H7 (cell line): Measurements from ENCODE around the gene NPTXR. TPM values are rescaled to one million over a fixed set of nuclear protein-coding genes. Genes with fewer than 3 reads are reported as not detected.

Experiments
- DNase-seq: peaks from one replicate; pipeline ENCODE4 v3.0.0; 2012
- H3K27me3 ChIP-seq: 2 replicates; pipeline ENCODE4 v1.6.0; 2011; ENCODE audit warnings: mild to moderate bottlenecking, low read length; ENCODE audit not compliant: control insufficient read depth, insufficient read depth
- H3K36me3 ChIP-seq: replicated peaks from 2 replicates; pipeline ENCODE4 v1.5.1; 2011; ENCODE audit warnings: low read length; ENCODE audit not compliant: control insufficient read depth, insufficient read depth
- H3K4me3 ChIP-seq: 2 replicates; pipeline ENCODE4 v1.5.1; 2011; ENCODE audit warnings: low read depth, mild to moderate bottlenecking, control low read depth, low read length, moderate library complexity; ENCODE audit not compliant: insufficient read depth
- total RNA-seq: library from RNA; depleted of rRNA; stranded (reverse); fragments of >200 nt; shearing (Covaris generic); gene quantifications from 2 replicates; pipeline ENCODE4 v1.2.3, GENCODE V29; 2014

Gene NPTXR
- total RNA-seq, 1 experiment from 2014 or later: 3.7 TPM

DNA sequence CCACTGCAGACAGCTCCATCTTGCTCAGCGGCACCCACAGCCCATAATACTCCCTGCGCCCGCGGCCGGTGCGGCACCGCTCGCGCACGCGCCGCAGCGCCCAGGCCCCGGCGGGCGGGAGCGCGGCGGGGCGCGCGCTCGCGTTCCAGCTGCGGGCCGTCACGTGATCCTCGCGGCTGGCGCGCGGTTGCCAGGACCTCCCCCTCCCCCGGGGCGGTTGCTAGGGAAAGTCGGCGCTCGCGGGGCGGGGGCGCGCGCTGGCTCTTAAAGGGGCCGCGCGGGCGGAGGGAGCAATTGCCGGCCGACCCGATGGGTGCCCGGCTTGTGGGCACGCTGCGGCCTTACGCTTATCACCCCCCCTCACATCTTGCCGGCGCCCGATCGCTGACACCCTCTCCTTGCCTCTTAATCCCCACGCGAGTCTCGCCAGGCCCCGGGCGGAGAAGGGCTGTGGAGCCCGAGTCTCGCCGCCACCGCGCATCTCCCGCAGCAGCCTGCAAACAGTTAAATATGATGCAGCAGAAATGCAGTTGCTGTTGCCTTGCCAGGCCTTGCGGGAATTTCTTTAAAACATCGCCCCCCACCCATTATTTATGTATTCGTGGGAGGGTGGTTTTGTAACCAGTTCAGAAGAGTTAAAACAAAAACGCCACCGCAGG is 28.5 kb upstream of the NPTXR start, which contains the start of gene CBX6:
CBX6 (minus strand) TSS at position 45 of the 659 bp plus-strand sequence; CDS start at position 19, 26 bp downstream.
- H3K27me3 ChIP-seq: no peaks in the 10 kb centered on the region
- DNase-seq: peak; percentile 99
- H3K36me3 ChIP-seq: peaks cover 15% of the 10 kb centered on the region
- H3K4me3 ChIP-seq: peak within 1 kb of the TSS; percentile 81

DNA sequence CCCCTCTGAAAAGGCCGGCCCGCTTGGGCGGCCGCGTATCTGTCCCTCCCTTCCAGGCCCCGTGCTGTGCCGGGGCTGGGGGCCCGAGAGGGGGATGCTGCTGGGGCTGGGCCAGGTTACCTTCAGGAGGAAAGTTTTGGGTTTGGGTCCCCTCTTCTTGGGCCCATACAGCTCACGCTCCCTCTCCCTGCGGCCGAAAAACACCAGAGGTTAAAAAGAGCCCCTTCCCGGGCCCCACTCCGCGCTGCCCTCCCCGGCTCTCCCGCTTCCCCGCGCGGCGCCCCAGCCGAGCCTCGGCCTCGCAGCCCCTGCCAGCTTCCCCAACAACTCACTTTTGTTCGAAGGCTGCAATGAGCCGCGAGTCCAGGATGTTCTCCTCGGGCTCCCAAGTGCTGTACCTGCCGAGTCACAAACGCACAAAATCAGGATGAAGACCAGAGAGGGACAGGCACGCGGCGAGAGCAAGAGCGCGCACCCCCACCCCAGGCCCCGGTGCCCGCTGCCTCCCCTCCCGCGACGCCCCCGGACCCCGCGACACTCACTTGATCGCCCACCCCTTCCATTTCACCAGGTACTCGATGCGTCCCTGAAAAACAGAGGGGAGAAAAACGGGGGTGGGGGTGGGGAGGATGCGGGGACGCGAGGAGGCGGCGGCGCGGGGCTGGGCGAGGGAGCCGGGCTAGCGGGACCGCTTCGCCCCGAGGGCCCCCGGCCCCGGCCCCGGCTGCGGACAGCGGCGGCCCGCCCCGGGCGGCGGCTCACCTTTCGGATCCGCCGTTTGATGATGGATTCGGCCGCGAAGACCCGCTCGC is 27.7 kb upstream of the NPTXR start:
- Histone ChIP-seq H3K4me3 (peak overlapping the region; percentile 81), H3K36me3 (peaks cover 15% of the 10 kb centered on the region), H3K27me3 (no peaks in the 10 kb centered on the region)
- DNase-seq: peak; percentile 81

DNA sequence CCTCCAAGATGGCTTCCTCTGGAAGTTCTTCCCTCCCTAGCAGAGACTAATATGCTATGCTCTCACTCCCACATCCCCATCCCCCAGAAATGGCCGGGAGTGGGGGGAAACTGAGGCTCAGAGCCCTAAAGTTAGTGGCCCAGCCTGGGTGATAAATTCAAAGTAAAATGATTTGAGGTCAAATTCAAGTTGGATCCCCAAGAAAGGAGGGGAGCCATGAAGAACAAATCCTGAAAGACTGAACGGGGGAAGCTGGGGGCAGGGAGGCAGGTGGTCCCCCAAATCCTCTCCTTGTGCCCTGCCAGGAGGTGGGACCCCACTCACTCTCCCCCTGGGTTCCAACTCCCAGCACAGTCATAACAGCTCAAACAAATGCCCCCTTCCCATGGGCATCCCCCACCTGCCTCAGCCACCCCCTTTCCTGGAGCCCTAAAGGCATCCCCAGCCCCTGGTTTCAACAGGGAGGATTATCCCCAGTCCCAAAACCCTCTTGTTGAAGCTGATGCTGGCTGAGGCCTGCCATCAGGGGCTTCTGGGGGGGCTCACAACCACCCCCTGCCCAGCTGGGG is 27.0 kb upstream of the NPTXR start:
- H3K36me3 ChIP-seq: peaks cover 15% of the 10 kb centered on the region
- H3K4me3 ChIP-seq: peak overlapping the region; percentile 81
- DNase-seq: no peak
- H3K27me3 ChIP-seq: no peaks in the 10 kb centered on the region

DNA sequence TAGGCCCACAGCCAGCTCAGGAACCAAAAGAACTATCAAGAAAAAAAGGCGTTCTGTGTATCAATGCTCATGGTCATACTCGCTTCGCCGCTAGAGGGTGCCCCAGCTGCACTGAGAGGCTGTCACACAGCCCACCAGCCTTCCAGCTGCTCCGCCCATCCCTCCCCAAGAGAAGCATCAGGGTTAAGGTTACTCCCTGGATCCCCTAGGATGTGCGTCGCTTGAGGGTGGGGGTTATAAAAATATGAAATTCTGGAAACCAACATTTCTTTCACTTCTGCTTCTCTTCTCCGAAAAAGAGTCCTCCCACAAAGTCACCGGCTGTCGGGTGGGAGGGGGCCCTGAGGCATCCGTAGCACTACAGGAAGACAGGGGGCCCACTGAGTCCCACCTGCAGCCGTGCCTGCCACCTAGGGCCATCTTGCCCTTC is 26.5 kb upstream of the NPTXR start:
- peak; percentile 90 for DNase-seq
- no peak overlapping the region for H3K4me3 ChIP-seq
- no peaks in the 10 kb centered on the region for H3K27me3 ChIP-seq
- H3K36me3 ChIP-seq: peaks cover 16% of the 10 kb centered on the region

DNA sequence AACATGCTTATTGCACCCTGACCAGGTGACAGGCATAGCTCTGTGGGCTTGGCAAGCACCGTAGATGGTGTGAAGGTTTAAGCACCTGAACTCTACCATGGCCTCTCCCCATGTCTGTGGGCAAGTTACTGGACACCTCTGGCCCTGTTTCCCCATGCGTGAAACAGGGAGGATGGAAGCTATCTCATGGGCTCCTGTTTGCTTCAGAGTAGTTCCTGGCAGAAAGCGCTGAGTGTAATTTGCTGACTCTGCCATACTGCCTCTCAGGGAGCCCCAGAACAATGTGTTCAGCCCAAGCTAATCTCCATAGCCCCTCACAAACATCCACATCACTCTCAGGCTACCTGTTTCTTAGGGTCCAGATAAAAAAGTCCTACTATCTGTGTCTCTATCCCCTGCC is 25.8 kb upstream of the NPTXR start:
- no peaks in the 10 kb centered on the region for H3K27me3 ChIP-seq
- H3K36me3 ChIP-seq: peaks cover 16% of the 10 kb centered on the region
- DNase-seq: no peak

DNA sequence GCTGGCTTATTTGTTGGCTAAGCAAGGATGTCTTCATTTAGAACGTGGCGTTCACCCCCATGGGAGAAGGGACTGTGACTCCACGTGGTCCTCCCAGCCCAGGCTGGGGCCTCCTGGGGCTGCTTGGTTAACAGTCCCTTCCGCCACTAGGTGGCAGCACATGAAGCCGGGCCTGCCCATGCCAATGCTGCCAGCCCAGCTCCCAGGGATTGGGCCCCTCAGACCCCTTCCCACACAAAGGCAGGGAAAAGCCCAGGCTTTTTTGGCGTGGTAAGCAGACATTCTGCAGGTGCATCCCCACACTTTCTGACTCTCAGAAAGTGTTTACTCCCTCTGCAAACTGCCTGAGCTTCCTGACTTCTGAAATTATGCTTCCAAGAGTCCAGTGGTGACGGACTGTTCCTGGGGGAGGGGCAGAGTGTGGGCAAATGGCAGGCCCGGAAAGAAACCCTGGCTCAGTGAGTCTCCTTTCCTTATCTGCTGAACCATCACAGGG is 25.1 kb upstream of the NPTXR start:
- DNase-seq: peak; percentile 93
- no peaks in the 10 kb centered on the region for H3K27me3 ChIP-seq
- peaks cover 16% of the 10 kb centered on the region for H3K36me3 ChIP-seq
- H3K4me3 ChIP-seq: no peak overlapping the region

More for the DNA sequence above, 25.8 kb upstream of the NPTXR start:
- H3K4me3 ChIP-seq: no peak overlapping the region

DNA sequence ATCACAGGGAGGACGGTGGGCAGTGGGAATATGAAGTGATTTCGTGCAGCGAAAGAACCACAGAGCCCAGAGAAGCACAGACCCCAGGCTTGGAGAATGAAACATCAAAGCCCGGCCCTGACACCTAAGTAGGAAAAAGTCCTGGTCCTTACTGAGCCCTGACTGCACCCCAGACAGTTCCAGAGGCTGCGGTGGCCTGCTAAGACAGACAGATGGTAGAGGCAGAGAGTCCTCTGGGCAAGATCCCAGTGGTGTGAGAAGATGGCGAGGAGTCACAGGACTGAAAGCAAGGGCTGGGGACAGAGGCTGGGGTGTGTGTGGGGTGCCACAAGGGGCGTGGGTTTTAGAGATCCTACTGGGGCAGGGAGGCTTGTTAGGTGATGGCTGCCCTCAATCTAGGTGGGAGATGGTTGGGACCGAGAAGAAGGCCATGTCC is 24.5 kb upstream of the NPTXR start:
- peaks cover 16% of the 10 kb centered on the region for H3K36me3 ChIP-seq

DNA sequence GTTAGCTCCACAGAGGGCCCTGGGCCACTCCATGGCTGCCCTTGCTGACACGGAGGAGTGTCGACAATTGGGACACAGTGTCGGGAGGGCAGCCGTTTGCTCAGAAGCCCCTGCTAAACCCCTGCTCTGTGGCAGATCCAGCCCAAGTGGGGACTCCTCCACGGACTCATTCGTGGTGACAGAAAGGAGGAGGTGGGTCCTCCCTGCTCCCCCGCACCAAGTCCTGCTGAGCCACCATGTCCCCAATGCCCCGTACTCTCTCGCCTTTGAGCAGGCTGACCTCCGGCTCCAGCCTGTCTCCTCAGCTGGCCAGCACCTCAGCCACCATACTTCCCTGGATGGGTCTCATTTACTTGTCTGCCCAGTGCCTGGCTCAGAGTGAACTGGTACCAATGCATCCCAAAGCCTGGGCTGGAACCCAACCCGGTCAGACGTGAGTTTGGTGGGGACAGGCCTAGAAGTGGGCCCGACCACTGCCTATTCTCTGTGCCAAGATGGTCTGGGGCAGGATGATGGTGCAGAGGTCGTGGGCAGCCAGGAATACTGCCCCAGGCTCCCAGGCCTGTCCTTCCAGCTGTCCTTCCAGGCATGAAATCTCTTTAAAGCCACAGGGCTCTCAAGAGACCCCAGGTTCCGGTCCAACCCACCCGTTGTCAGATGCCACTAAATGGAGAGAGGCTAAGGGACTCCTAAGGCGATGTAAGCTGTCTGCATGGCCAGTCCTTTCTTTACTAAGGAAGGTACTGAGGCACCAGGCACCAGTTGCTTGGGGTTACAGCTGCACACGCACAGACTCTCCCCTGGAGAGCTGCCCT is 23.9 kb upstream of the NPTXR start:
- Histone ChIP-seq H3K4me3 (no peak overlapping the region), H3K36me3 (peaks cover 16% of the 10 kb centered on the region)
- DNase-seq: no peak

More for the DNA sequence above, 24.5 kb upstream of the NPTXR start:
- no peak for DNase-seq
- Histone ChIP-seq H3K4me3 (no peak overlapping the region), H3K27me3 (no peaks in the 10 kb centered on the region)

DNA sequence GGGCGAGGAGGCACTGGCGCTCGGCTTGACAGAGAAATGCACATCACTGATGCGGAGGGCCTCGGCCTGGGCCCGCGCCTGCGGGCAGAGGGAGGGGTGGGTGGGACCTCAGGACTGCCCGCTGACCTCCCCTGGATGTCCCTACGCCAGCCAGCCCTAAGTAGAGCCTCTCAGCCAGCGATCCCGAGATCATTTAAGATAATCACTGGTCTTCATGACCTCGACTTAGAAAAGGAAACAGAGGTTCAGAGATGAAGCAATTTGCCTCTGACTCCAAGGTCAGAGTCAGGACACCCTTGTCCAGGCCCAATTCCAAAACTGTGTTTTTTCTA is 23.3 kb upstream of the NPTXR start:
- DNase-seq: no peak
- Histone ChIP-seq H3K27me3 (no peaks in the 10 kb centered on the region), H3K4me3 (no peak overlapping the region), H3K36me3 (peaks cover 16% of the 10 kb centered on the region)

More for the DNA sequence above, 23.9 kb upstream of the NPTXR start:
- no peaks in the 10 kb centered on the region for H3K27me3 ChIP-seq

DNA sequence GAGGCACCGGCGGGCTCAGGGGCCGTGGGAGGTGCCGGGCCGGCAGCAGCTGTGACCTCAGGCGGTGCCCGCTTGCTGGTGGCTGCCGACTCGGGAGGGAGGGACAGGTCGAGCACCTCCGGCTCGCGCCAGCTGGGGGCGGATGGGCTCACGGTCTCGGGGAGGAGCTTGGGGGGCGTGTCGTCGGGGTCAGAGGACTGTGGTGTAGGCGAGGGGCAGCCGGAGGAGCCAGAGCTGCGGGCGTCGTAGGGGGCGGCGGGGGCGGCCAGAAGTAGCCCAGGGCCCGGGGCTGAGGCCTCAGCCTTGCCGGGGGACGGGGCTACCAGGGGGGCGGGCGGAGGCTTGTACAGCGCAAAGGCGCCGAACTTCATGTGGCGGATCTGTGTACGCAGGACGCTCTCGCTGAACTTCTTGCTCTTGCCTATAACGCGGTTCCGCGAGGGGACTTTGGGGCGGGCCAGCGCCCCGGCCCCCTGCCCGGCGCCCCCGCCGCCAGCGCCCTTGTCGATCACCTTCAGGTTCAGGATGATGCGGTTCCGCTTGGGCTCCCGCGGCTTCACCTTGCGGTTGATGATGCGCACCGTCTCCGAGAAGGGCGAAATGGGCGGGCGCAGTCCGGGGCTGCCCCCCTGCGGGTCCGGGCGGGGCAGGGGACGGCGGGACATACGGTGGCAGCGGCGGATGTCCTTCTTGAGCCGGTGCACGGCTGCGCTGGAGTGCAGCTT is 22.7 kb upstream of the NPTXR start:
- Histone ChIP-seq H3K4me3 (peak overlapping the region; percentile 19; the same call in 1 of the 2 replicates), H3K36me3 (peaks cover 16% of the 10 kb centered on the region), H3K27me3 (no peaks in the 10 kb centered on the region)
- peak; percentile 81 for DNase-seq

DNA sequence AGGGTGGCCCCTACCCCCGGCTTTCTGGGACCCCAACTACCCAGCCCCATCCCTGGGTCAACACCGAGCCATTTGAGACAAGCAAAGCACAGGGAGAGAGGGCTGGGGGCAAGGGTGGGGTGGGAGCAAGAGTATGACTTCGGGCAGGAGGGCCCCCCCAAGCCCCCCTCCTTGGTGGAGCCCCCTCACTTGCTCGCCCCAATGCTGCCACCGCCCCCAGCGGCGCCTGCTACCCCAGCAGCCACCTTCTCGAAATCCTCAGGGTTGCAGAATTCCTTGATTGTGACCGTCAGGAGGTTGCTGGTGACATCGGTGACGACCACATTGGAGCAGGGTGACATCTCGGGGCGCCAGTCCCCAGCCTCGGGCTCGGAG is 22.2 kb upstream of the NPTXR start:
- H3K4me3 ChIP-seq: no peak overlapping the region; the same call in 1 of the 2 replicates
- no peaks in the 10 kb centered on the region for H3K27me3 ChIP-seq
- peaks cover 16% of the 10 kb centered on the region for H3K36me3 ChIP-seq
- no peak for DNase-seq

DNA sequence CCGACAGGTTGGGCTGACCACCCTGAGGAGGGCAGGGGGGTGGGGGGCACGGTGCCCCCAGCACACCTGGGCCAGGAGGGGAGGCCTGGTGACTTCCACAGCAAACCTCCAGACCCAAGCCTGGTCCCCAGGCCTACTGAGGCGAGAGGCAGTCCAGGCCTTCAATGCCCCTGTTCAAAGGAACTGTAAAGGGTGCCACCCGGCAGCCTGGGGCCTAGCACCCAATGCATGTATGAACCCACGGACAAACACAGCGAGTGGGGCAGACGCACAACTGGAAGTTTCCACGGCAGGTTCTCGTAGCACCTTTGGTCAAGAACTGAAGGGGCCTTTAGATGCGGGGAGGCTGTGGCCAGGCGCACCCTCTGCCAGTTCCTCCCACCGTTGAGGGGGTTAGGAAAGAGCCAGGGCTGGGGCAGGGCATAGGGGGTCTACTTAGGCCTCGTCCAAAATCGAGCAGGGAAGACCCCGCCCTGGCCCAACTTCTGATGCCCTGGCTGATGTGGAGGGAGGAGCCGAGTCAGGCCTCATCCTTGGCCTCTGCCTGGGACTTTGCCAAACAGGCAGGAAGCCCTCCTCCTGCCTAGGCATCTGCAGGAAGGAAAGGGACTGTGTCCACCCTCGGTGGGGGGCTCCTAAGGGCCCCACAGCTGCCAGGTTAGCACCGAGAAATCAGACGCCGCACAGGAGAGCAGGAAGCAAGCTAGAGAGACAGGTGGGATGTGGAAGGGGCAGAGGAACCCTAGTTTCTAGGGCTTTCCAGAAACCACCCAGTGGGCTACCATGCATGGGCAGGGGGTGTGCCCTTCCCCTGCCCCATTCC is 21.6 kb upstream of the NPTXR start:
- peak; percentile 28 for DNase-seq
- H3K27me3 ChIP-seq: no peaks in the 10 kb centered on the region
- H3K36me3 ChIP-seq: peaks cover 16% of the 10 kb centered on the region
- H3K4me3 ChIP-seq: no peak overlapping the region
